GM12892 (cell line): Measurements from ENCODE around the gene SEC61B.

Source experiments
- POLR2A ChIP-seq: IDR thresholded peaks from 2 replicates; pipeline ENCODE4 v1.6.1; 2011; ENCODE audit warnings: low read depth, low read length, control low read depth
- POLR2AphosphoS5 ChIP-seq: IDR thresholded peaks from 2 replicates; pipeline ENCODE4 v1.6.1; 2011; ENCODE audit warnings: low read depth, low read length, control low read depth

GRCh38 chr9:99210572-99210971 is 11.5 kb upstream of the SEC61B start:
- TF ChIP-seq POLR2A (no peak), POLR2AphosphoS5 (no peak)
